Astrocyte (in vitro differentiated cells and primary cell): ENCODE results near the gene PGRMC2.

Source experiments
- EZH2 ChIP-seq: IDR thresholded peaks from 2 replicates; pipeline ENCODE4 v1.6.1; 2012; ENCODE audit warnings: mild to moderate bottlenecking, low read length, inconsistent platforms; ENCODE audit not compliant: insufficient read depth
- TF ChIP-seq, protein P1 (sequence below): IDR thresholded peaks from 2 replicates; pipeline ENCODE4 v1.5.1; 2011; ENCODE audit warnings: low read depth, mild to moderate bottlenecking, inconsistent platforms, low read length, moderate library complexity; ENCODE audit not compliant: insufficient read depth

DNA sequence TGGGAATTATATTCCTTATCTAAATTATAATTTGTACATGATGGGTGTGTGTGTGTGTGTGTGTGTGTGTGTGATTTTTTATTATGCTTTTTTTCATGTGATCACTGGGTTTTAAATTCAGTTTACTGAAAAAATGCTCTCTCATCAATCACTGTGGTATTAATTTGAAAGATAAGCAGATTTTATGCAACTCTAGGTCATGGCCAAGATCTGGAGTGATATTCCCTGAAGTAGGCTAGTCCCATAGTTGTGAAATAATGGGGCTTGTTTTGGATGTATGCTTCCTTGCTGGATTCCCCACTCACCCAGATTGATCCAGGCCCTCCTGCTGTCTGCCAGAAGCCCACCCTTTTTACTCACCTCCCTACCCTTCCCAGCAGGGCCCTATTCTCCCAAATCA lies 22.0 kb upstream of the PGRMC2 start:
- TF ChIP-seq, protein P1, sequence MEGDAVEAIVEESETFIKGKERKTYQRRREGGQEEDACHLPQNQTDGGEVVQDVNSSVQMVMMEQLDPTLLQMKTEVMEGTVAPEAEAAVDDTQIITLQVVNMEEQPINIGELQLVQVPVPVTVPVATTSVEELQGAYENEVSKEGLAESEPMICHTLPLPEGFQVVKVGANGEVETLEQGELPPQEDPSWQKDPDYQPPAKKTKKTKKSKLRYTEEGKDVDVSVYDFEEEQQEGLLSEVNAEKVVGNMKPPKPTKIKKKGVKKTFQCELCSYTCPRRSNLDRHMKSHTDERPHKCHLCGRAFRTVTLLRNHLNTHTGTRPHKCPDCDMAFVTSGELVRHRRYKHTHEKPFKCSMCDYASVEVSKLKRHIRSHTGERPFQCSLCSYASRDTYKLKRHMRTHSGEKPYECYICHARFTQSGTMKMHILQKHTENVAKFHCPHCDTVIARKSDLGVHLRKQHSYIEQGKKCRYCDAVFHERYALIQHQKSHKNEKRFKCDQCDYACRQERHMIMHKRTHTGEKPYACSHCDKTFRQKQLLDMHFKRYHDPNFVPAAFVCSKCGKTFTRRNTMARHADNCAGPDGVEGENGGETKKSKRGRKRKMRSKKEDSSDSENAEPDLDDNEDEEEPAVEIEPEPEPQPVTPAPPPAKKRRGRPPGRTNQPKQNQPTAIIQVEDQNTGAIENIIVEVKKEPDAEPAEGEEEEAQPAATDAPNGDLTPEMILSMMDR: no peak
- no peak for TF ChIP-seq EZH2
